ENCODE data around the gene CAMK2B.

CAMK2B gene

DNA sequence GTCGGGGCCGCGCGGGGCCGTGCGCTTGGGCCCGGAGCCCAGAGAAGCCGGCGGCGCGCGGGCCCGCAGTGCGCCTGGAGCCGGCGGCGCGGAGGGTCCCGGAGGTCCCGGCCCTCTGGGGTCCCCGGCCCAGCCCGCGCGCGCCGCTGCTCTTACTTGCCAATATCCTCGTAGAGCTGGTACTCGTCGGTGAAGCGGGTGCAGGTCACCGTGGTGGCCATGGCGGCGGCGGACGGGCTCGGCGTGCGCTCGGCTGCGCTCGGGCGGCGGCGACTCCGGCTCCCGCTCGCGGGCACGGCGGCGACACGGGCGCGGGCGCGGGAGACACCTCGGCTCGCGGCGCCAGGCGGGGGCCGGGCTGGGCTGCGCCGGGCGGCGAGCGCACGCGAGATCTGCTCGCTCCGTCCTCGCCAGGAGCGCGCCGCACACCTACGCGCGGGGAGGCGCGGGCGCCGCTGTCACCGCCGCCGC is at the start of gene CAMK2B:
CAMK2B (minus strand) TSS at position 394 of the 471 bp plus-strand sequence; CDS start at position 221, 173 bp downstream.
- DNase-seq = no peak

DNA sequence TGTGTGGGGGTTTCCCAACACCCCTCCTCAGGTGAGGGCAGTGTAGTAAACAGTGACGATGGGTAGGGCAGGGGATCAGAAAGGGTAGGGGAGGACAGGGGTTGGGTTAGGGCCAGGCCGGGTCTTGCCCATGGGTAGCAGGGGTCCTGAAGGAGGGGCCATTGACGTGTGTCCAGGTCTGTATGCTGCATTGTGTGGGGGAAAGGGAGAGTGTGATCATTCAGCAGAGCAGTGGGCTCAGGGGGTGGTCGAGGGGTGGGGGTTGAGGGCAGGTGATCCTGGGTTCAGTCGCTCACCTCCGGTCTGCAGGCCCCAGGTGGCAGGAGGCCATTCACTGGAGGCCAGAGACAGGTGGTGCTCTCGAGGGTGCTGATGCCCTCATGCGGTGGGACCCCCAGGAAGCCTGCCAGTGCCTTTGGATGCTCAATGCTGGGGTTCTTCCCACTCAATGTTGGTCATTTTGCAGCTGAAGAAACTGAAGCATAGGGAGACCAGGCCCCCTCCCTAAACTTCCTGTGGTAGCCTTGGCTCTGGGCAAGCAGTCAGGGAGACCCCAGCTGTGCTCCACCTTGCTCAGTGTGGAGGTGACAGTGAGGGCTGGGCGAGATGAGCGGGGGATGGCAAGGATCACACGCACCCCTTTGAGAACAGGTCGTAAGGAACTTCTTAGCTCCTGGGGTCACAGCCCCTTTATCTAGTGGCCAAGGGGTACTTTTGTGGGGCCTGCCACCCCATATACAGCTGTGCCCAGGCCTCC is 48.8 kb upstream of the CAMK2B start:
- no peak for DNase-seq

DNA sequence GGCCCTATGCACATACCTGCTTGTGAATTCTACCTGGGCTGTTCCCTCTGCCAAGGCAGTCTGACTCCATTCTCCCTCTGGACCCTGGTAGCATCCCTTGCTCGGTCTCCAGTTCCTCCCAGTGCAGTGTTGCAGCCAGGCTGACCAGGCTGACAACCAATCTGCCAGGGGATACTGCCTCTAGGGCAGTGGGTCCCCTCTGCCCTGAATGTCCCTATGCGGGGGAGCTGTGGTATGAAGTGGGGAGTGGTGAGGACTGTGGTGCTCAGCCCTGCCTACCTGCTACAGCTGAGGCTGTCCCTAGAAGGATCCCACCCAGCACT is 48.0 kb upstream of the CAMK2B start:
- DNase-seq = no peak

DNA sequence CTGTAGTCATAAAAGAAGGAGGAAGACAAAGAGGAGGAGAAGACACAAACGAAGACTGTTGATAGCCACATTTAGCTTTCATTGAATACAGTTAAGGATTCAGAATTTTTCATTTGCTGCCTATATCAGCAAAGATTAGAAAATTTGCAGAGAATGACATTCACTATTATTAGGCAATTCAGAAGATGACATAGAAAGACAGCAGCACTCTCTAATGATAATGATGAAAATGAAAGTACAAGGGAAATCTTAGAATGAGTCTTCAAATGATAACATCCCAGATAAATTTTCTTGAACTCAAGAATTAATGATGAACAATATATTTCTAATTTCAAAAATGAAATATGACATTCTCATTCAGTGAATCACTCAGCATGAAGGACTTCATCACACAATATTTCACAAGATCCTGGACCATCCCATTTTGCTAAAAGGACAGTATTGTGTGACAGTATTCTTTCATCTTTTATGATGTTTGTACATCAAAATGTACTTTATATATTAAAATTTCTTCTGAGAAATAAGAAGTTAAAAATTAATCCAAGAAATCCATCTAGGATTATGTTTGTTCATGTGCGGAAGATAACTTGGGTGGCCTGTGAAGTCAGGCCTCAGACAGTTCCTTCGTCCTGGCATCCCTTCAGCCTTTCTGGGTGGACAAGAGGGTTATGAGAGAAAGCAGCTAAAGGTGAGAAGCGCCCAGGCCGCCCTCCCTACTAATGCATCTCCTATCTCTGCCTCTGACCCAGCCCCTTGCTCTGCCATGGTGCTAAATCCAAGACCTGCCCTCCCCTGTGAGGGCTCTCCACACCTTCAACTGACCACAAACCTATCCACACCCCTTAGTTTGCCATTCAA is 47.4 kb upstream of the CAMK2B start:
- no peak for DNase-seq

DNA sequence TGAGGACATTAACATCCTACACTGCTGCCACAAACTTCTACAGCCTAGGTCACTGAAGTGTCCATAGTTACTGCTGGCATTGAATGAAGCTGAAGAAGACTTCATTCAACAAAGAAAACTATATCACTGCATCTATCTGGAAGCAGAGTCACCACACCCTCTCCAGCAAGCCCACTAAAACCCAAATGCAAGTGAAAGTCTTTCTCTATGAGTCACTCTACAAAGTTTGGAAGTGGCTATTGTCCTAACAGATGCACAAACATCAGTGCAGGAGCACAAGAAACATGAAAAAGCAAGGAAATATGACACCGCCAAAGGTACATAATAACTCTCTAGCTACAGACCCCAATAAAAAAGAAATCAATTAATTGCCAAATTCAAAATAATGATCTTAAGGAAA is 43.5 kb upstream of the CAMK2B start:
- no peak for DNase-seq

DNA sequence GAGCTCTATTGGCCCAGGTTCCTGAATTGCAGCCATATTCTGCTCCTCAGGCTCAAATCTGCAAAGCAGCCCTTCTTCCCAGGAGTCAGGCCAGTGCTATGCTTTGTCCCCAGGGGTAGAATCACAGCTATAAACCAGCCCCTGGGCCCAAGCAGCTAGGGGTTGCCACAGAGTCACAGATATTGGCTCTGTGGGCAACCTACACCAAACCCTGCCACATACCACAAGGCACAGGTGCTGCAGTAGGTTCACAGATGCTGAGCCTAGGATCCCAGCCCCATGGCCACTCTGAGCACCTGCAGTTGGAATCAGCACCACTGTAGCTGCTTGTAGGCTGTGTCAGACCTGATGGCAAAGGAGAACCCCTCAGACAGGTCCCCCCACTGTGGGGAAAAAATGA is 43.1 kb upstream of the CAMK2B start:
- DNase-seq = no peak

DNA sequence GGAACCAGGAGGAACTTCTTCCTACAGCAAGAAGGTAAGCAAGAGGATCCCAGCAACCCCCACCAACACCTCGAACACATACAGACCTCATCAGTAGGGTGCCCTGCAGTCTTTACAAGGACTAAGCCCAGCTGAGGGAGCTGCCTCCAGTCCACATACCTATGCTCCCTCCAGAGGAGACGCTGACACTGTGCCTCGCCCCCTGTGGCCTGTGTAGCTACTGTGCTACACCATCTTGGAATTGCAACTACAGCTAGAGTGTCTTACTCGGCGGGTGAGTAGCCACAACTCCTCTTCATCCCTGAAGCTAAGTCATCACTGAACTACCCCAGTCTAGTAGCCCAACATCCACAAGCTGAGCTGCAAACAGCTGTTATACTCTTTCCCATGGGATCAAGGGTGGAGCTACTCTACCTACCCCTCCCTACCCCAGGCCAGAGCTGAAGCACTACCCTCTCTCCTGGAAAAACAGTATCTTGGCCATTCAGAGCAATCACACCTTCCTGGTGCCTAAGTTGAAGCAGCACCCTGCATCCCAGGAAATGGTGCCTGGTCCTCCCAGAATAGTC is 42.2 kb upstream of the CAMK2B start:
- DNase-seq = no peak

DNA sequence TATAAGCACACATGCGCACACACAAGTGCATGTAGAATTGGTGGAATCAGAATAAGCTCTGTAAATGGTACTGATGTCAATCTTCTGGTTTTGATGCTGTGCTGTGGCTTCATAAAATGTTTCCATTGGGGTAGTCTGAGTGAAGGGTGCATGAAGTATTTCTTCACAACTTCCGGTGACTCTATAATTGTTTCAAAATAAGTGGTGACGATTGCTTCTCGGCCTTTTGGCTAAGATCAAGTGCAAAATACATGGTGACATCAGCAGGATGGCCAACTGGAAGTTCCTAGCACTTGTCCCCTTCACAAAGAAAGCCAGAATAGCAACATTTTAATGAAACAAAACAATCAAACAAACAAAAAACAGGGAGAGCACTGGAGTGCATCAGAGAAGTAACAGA is 41.6 kb upstream of the CAMK2B start:
- no peak for DNase-seq

DNA sequence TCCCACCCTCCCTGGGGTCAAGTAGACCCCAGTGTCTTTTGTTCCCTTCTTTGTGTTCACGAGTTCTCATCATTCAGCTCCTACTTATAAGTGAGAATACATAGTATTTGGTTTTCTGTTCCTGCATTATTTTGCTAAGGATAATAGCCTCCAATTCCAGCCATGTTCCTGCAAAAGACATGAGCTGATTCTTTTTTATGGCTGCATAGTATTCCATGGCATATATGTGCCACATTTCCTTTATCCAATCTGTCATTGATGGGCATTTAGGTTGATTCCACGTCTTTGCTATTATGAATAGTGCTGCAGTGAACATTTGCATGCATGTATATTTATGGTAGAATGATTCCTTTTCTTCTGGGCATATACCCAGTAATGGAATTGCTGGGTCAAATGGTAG is 28.3 kb upstream of the CAMK2B start:
- no peak for DNase-seq

DNA sequence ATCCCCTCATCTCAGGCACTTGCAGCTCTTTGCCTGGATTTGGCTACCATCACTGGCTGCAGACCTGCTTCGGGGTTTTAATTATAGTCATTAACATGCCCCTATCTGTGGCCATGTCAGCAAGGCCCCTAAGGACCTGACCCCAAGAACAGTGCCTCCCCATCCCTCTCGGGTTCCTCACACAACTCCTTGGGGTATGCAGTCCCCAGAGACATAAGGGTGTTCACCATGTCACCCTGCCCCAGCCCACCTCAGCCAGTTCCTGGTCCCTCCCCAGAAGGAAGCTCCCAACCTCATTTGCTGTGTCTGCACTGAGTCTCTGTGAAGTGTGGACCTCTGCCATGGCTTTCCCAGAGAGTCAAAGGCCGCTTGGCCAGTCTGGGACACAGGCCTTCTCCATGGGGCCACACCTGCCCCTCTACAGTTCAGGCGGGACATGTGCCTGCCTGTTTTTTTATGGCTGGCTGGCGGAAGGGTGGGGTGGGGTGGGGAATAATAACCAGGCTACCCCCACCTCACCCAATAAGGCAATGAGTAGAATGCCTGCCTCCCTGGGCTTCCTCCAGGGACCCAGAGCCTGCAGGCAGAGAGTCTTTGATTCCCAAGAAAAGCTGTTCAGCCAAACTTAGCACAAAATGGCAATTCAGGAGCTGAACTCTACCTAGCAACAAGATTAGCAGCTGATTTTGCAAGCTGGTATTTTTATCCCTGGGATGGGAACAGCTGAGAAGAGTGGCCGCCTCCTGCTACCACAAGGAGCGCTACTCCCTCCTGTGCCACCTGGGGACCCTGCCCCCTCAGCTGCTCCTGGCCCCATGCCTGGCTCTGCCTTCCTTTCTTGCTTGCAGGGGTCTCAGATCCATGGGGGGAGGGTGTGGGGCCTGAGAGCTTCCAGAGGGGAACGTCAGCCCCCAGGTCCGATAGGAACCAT is 23.7 kb upstream of the CAMK2B start:
- DNase-seq = no peak

DNA sequence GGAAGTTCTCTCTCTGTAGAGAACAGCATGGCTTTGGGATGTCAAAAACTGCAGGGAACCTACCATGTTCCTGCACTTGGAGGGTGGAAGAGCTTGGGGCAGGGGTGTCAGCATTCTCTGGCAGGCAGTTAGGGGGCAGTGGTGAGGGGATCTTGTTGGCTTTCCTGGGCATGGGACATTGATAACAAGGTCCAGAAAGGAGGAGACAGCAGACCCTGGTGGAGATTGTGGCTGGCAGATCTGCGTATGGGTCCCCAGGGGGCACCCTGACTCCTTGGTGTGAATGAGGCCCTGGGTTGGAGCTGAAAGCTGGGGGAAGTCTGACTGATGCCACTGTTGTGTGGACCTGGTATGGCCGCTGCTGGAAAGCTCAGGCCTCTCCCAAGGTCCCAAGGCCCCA is 22.9 kb upstream of the CAMK2B start:
- no peak for DNase-seq

DNA sequence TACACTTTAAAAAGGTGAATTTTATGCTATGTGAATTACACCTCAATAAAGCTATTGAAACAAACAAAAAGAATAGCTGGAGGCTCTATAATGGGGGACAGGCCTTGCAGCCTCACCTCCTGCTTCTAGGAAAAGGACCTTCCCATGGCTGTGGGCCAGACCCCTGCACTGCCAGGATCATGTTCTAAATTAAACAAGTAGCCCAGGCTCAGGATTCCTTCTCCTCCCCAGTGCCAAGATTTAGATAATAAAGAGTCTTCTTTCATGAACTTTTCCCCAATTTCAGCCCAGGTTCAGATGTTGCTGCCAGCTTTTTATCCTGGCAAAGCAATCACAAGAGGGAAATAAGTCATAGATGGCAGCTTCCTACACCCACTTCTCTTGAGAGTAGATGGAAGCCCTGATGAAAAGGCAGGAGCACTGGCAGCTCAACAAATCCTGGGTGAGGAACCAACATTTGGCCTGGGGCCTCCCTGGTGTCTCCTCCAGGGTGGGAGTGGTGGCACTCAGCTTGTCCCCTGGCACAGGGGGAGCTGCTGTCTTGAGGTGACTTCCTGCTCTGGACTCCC is 22.2 kb upstream of the CAMK2B start:
- no peak for DNase-seq

DNA sequence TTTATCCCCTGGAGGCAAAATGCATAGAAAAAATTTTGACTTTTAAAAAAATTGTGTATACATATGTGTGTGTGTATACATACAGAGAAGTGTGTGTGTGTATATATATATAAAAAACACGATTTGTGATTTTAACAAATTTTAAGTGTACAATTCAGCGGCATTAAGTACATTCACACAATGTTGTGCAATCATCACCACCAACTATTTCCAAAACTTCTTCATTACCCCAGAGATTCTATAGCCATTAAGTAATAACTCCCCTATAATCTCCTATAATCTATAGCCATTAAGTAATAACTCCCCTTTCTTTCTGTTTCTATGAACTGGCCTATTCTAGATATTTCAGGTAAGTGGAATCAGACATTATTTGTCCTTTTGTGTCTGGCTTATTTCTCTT is 20.7 kb upstream of the CAMK2B start:
- no peak for DNase-seq

DNA sequence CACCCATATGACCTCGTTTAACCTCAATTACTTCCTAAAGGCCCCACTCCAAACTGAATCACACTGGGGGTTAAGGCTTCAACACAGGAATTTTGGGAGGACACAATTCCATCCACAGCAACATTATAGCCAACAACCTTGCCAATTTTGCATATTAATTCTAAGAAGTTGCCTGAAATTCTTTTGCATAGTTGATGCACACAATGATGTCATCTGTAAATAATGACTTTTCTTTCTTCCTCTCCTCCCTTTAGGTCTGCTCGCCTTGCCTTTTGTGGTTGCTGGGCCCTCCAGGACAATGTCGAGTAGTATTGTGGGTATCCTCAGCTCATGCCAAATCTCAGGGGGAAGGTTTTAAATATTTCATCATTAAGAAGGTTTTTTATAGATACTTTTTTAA is 16.0 kb upstream of the CAMK2B start:
- no peak for DNase-seq

DNA sequence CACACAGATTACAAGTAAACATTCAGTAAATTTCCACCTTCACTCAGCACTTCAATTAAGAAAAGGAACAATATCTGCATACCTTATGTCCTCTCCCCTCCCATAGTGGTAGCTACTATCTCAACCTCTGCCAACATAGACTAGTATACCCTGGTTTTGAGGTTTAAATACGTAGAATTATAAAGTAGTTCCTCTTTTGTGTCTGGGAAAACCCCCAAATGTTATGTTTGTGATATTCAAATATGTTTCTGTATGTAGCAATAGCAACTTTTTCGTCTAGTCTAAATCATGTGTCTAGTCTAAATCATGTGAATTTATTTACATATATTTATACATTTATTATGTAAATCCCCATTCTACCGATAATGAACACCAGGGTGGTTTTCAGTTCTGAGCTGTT is 13.2 kb upstream of the CAMK2B start:
- DNase-seq = no peak

DNA sequence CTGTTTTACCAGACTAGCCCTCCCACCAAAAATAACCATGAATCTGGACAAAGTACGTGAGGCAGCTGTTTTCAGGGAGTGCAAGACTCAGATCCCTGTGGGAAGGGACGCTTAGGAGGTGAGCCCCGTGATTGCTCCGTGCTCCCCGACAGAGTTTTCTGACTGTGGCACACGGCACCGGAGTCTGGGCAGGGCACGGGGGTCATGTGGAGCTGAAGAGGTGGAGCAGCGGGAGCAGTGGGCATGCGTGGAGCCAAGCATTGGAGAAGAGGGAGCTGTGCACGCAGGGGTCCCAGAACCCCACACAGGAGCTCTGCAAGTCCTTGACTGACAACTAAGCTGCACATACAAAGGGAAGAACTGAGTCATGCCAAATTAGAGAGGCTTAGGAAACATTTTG is 11.1 kb upstream of the CAMK2B start:
- no peak for DNase-seq

DNA sequence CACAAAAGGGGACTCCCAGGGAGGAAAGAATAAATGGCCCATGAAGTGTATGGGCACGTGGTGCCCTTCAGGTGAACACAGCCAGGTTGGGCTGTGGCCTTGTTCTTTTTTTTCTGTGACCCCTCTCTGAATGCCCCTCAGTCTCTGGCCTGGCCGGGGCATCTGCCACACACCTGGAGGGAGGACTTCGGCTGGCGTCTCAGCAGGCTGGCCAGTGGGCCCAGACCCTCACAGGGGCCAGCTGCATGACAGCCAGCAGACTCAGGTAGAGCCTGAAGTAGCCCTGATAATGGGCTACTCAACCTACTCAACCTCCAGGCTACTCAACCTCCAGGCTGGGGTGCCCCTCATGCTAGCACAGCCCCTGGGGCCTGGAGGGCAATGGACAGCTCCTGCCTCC is 9.8 kb upstream of the CAMK2B start:
- DNase-seq = no peak

DNA sequence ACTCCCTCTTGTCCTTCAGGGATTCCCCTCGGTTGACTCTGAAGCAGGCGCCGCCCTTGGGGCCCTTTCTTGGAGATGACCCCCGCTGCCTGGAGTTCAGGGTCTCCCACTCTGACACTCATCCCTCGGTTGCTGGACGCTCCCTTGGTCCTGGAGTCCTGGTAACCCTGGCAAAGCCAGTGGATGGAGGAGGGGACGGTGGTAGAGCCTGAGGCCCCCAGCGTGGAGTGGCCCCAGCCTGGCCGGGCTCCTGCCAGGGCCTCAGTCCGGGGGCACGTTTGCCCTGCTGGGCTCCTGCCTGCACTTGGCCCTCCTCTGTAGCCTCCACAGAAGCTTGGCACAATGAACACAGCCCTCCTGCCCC is 9.3 kb upstream of the CAMK2B start:
- no peak for DNase-seq

DNA sequence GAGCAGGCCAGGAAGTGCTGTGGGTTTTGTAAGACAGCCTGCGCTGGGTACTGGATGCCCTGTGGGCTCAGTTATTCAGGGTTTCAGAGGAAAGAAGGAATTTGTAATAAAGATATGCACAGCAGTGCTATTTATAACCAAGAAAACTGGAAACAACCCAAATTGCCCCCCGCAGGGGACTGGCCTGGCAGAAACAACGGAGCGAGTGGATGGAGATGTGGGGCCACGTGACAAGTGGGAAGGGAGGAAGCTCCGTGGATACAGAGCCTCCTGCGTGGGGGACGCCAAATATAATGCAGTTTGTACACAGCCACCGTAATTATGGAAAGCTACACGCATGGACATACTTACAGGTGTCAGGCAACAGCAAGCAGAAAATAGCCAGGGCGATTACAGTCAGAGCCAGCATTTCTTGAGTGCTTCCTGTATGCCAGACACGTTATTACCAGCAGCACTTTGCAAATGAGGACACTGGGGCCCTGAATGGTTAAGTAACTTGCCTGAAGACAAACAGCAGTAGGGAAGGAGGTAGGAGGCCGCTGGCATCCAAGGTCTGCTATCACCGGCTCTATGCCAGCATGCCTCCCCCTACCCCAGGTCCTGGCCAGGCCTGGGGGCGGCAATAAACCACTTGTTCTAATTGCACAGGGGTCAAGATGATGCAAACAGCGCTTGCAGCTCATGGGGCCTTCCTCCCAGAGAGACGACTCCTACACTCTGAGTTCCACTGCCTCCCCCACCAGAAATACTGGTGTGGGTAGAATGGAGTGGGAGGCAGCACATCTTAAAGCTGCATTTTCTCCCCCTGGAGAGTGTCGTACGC is 8.7 kb upstream of the CAMK2B start:
- DNase-seq = no peak

DNA sequence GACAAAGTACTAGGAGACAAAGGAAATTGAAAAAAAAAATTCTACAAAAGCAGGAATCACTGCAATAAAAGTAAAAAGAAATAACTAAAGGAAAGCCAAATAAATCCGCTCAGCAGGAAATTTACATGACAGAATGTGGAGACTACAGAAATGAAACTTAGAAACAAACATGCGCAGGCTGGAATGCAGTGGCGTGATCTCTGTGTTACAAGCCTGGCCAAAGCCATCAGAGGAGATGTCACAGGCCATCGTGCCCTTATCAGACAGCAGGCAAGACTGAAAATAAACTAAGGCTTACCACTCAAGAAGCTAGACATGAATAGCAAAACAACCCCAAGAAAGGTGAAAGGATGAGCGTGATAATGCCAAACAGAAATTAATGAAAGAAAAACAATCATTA is 6.3 kb upstream of the CAMK2B start:
- DNase-seq = no peak

DNA sequence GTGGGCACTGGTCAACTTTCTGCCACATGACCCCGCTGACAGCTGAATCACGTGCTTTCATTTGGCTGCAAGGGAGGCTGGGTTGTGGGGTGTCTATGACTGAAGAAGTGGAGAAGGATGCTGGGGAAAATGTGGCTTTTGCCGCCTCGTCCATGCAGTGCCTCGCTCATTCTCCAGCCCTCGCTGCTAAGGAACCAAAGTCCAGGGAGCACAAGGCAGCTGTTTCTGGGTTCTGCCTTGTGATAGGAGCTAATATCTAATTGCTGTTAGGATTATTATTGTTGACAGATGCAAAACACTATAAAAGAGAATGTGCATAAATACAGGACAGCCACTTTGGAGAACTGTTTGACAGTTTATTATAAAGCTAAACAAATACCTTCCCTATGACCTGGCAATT is 4.9 kb upstream of the CAMK2B start:
- no peak for DNase-seq

DNA sequence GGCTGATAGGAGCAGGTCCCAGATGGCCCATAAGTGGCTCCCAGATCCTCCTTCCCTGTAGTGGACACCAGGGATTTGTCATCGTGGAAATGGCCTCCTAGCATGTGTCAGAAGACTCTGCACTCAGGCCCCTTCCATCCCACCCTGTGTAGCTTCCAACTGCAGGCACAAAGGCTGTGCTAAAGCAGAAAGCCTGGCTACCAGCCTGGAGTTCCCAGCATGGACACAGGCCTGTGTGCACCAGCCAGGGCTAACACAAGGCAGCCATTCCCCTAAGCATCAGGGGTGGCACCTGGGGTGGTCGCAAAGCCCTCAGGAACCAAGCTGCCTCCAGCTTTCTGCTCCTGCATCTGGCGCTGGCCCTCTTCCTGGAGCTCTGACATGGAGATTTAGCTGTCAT is 4.5 kb upstream of the CAMK2B start:
- no peak for DNase-seq

Measured in stimulated activated CD4-positive, alpha-beta T cell treated with anti-CD3 and anti-CD28 coated beads, Interleukin-12 subunit alpha, Interleukin-12 subunit beta, amount 100 ng/mL, for 4 hours (primary cell).